HG03103 (cell line): ENCODE results near the gene KIF2C.
"Not testable (repeated sequence)": the region's sequence is repeated elsewhere in the genome, so short reads cannot be mapped to it uniquely, and the experiment has no call there.

Experiments
- ATAC-seq: cut with Tn5 transposase; IDR thresholded peaks from one replicate; pipeline ENCODE4 v1.9.1; 2021; ENCODE audit warnings: low read depth; ENCODE audit not compliant: unreplicated experiment

The KIF2C gene

DNA sequence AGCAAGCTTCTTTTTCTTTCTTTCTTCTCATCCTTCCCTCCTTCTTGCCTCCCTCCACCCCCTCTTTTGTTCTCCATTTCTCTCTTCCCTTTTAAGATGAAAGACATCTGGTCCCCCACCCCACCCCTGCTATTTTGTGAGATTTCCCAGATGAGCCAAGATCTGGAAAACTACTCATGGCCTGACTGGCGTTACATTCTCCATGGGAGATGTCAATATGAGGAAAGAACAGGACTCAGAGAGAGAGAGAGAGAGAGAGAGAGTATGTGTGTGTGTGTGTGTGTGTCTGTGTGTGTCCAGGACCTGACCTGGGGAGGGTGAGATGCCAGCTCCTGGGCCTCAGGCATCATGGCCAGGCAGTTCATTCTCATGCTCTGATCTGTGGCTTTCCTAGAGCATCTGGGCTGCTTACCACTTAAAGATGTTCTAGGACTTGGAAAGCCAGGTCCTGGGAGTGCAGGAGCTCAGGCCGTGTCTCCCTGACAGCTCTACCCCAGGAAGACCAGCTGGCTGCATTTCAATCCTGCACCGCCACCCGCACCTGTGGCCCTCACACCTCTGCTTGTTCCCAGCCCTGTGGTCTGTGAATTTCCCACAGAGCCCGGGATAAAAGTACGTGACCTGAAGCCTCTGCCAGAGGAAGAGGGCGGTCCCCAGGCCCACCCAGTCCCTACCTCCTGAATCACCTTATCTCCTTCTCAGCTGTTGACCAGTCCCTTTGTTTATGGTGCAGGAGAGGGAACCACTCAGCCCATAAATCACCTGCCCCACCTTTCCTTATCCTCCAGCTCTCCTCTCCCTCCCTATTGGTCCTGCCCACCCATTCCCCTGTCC, 51.5 kb downstream of the KIF2C start:
- ATAC-seq: no peak

DNA sequence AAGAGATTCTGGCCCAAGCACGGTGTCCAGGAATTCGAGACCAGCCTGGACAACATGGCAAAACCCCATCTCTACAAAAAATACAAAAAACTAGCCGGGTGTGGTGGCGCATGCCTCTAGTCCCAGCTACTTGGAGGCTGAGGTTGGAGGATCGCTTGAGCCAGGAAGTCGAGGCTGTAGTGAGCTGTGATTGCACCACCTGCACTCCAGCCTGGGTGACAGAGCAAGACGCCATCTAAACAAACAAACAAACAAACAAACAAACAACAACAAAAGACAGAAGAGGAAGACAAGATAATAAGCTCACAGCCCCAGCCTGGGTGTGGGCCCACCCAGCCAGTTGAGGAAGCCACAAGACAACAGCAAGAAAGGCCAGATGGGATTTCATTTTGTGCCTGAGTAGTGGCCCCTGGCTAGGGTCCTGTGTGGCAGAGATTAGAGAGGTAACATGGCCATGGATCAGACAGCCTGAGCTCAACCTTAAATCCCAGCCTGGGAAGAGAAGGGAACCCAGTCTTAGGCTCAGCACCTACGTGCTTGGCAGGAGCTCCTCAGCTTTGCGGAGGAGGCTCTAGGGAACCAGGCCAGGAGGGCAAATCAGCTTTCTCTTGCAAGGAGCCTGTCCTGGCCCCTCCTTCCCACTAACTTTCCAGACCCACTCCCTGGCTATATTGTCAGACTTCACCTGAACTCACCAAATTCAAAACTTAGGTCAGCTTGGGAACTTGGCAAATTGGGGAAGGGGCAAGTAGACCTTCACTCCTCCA, 53.3 kb downstream of the KIF2C start:
- ATAC-seq: no peak

DNA sequence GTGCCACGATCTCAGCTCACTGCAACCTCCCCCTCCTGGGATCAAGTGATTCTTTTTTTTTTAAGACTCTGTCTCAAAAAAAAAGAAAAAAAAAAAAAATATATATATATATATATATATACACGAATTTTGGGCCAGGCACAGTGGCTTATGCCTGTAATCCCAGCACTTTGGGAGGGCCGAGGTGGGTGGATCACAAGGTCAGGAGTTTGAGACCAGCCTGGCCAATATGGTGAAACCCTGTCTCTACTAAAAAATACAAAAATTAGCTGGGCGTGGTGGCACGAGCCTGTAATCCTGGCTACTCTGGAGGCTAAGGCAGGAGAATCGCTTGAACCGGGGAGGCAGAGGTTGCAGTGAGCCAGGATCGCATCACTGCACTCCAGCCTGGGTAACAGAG, 58.2 kb downstream of the KIF2C start:
- not testable (repeated sequence) for ATAC-seq

DNA sequence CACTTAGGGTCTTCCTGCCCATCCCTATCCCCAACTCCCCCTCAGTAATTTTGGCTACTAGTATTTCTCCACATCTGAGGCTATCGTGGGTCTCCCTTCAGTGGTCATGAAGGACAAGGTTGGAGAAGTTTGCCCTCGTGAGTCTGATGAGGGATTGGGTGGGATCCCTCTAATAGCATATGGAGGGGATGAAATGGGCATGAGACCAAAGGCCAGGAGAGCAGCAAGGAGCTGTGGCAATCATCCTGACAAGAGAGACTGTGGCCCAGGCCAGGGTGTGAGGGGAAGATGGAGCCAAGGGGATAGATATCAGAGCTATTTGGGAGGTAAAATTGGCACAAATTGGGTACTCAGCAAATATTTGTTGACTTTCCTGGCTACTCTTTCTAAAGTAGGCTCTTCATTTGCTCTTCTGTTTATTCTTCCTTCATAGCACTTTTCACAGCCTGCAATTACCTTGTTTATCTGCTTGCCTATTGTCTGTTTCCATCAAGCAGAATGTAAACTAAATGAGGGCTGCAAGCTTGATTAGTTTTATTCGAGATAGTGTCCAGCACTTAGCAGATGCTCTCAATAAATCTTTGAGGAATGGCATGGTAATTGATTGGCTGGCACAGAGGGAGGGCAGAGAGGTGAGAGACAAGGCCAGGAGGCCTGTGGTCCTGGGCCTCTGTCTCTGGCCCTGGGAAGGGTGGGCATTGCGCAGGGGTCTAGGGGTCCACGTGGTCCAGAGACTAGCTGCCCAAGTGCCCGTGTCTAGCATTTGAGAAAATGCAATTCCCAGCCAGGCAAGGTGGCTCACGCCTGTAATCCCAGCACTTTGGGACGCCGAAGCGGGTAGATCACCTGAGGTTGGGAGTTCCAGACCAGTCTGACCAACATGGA, 59.1 kb downstream of the KIF2C start:
- ATAC-seq: no peak

DNA sequence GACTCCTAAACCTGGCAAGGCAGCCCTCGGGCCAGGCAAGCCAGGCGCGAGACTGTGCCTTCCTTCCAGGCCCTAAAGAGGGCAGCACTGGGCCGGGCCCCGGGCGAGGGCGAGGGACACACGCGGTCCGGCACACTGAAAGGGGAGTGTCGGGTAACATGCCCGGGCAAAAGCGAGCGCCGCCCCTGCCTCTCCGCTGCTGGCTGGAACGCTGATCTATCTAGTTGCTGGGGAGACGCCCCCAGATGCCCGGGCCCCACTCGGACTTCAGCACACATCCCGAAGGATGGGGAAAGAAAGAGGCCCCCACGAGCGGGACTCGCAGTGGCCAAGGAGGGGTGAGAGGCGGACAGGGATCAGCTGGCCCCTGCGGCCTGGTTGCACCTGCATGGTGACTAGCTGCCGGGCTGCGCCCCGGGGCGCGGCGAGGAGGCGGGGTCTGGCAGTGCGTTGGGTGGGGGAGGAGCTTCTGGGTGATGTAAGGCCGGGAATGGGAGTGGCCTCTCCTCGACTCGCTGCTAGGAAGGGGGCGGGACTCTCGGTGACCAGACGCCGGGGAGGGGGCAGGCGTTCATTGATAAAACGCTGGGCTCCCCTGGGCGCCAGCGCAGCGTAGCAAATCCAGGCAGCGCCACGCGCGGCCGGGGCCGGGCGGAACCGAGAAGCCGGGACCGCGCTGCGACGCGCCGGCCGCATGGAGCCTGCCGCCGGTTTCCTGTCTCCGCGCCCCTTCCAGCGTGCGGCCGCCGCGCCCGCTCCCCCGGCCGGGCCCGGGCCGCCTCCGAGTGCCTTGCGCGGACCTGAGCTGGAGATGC, 60.3 kb downstream of the KIF2C start, which contains the start of gene PLK3:
TSS of gene PLK3 (plus strand) at position 608 of the 815 bp plus-strand sequence. CDS start at position 695, 87 bp downstream.
- ATAC-seq: peak; percentile 66

DNA sequence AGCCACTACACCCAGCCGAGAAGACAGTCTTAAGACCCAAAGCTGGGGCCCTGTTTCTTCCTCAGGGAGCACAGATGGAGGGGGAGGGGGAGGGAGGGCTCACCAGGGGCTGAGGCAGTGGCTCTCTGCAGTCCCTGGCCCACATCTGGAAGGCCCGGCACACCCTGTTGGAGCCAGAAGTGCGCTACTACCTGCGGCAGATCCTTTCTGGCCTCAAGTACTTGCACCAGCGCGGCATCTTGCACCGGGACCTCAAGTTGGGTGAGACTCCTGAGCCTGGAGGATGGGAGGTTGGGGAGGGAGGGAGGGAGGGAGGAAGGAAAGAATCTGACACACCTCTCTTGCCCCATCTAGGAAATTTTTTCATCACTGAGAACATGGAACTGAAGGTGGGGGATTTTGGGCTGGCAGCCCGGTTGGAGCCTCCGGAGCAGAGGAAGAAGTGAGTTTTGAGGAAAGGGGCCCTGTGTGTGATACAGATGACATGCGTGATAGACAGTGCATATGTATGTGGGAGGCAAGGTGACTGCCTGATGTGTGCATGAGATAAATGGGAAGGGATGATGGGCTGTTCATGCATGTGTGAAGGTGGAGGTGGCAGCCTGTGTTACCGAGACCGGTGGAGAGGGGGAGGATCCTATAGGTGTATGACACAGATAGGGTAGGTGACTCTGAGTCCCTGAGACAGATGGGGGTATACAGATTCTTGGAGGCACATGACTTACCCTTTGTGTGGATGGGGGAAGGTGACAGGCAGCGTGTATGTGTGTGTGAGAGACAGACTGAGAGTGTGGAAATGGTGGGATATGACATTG, 62.1 kb downstream of the KIF2C start:
- no peak for ATAC-seq

DNA sequence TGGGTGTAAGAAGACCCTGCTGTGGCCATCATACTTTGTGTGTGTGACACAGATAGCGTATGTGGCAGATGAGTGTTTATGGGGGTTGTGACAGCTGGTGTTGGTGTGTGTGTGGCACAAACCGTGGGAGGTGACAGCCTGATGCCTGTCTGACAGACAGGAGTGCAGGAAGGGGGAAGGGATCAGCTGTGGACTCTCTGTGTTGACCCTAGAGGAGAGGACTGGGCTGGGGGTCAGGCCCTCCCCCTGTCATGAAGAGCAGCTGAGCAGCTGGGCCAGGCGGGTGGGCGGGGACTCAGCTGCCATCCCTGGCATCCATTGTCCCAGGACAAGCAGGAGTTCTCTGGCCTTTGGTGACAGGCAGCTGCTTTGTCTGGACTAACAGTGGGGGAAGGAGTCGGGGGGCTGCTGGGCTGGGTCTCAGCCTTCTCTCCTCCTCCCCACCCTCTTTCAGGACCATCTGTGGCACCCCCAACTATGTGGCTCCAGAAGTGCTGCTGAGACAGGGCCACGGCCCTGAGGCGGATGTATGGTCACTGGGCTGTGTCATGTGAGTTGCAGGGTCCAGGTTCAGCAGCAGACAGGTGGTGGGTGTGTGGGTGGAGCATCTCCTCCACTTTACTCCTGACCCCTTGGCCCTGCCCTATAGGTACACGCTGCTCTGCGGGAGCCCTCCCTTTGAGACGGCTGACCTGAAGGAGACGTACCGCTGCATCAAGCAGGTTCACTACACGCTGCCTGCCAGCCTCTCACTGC, 62.8 kb downstream of the KIF2C start:
- ATAC-seq: no peak

DNA sequence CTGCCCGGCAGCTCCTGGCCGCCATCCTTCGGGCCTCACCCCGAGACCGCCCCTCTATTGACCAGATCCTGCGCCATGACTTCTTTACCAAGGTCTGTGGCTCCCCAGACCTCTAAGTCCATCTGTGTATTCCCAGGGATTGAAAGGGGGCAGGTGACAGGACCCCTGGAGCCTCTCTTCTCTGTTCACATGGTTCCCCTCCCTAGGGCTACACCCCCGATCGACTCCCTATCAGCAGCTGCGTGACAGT, 63.4 kb downstream of the KIF2C start:
- no peak for ATAC-seq

DNA sequence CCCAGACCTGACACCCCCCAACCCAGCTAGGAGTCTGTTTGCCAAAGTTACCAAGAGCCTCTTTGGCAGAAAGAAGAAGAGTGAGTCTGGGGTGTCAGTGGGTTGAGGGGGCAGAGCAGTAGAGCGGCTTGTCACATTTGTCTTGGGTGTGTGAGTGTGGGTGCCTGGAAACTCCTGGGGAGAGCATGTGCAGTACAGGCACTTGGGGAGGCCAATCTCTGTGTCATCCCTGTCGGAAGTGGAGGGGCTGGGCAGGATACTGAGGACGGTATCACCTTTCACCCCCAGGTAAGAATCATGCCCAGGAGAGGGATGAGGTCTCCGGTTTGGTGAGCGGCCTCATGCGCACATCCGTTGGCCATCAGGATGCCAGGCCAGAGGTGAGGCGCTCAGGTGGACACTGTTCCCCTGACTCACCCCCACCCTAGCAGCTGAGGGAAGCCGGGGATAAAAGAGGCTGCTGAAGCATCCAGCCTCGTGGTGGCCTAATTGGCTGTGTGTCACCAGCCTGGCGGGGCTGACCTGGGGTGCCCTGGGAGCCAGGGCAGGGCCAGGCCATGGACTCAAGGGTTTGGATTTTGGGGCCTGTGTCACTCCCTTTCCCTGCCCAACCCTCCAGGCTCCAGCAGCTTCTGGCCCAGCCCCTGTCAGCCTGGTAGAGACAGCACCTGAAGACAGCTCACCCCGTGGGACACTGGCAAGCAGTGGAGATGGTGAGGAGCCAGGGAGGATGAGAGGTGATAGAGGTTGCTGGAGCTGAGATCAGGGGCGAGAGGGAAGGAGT, 63.9 kb downstream of the KIF2C start:
- no peak for ATAC-seq

DNA sequence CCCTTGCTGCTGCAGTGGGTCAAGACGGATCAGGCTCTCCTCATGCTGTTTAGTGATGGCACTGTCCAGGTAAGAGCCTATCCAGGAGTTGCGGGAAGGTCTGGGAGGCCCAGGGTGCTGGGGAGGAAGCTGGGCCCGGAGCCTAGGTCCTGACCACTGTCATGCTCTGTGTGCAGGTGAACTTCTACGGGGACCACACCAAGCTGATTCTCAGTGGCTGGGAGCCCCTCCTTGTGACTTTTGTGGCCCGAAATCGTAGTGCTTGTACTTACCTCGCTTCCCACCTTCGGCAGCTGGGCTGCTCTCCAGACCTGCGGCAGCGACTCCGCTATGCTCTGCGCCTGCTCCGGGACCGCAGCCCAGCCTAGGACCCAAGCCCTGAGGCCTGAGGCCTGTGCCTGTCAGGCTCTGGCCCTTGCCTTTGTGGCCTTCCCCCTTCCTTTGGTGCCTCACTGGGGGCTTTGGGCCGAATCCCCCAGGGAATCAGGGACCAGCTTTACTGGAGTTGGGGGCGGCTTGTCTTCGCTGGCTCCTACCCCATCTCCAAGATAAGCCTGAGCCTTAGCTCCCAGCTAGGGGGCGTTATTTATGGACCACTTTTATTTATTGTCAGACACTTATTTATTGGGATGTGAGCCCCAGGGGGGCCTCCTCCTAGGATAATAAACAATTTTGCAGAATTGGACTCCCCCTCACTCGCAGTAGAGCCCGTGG, 65.8 kb downstream of the KIF2C start:
- ATAC-seq: no peak

DNA sequence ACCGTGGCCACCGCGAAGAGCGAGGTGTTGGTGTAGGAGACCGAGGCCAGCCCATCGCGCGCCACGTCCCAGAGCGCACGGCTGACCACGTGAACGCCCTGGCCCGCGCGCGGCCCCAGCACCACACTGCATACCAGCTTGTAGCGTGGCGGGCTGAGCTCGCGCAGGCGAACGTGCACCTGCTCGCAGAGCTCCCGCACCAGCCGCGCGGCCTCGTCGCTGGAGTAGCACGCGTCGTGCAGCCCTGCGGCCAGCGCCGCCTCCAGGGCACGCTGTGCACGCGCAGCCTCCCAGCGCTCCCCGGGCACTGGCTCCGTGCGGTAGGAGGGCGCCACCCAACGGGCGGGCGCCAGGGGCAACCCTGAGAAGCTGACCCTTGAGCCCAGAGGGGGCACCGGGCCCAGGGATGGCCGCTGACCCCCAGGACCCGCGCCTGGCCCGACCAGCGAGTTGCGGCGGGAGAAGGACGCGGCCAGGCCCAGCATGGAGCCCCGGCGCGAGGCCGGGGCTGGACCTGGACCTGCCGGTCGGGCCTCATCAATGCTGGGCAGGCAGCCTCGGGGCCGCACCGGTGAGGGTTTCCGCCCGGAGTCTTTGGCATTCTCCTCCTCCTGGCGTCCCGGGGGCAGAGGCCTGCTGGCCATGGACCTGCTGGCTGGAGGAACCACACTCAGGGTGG, 66.5 kb downstream of the KIF2C start:
- no peak for ATAC-seq

DNA sequence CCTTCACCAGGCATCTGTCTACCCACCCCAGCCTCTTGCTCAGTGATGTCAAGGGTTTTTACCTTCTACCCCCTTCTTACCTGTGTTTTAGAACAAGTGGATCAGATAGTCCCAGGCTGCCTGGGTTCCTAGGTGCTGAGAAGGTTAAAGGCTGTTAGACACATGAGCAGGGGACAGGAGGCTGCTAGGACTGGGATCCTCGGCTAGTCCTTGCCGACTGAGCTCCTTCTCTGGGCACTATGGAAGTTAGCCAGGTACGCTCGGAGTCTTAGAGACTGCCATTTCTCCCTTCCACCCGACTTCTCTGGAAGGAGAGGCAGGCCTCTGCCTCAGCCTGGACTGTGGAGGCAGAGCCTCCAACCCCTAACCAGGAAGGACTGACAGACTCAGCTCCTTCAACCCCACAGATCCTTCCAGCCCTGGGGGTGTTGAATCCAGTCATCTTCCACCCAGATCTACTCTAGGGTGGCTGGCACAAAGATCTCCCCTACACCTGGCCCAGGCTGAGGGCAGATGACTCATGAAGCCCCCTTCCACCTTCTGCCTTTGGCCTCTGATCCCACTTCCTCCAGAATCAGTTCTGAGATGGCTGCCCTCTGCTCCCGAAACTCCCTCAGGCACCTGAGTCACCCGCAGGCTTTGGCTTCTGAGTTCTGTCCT, 67.2 kb downstream of the KIF2C start, which contains the start of gene DYNLT4:
TSS of gene DYNLT4 (minus strand) at position 648 of the 660 bp plus-strand sequence. CDS start 683 bp downstream, outside the sequence.
- no peak for ATAC-seq

DNA sequence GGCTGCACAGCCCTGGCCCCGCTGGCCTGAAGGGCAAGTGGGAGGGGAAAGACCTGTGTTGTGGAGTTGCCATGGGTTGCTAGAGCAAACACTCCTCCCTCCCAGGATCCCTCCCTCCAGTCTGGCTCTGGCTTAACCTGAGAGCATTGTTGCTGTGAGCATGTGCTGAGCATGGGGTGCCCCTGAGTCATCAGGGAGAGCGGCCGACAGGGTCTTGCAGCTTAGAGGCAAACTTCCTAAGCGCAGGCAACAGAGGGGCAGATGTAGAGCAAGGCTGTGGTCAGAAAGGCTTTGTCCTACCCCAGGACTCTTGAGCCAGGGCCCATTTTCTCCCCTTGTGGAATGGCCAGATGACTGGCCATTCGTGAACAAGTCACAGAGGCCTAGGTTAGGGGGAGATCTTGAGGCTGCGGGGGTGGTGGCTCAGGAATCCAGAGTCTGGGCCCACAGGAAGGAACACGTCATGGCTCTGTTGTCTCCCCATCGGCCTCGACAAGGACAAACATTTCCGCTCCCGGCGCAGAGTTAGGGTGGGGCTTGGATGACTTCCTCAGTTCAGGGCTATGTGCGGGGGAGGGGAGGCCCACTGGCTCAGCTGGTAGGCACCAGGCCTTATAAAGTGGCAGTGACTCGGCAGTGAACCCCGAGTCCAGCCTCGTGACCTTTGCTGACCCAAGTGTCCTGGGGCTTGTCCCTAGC, 67.9 kb downstream of the KIF2C start:
- ATAC-seq: peak; percentile 34

DNA sequence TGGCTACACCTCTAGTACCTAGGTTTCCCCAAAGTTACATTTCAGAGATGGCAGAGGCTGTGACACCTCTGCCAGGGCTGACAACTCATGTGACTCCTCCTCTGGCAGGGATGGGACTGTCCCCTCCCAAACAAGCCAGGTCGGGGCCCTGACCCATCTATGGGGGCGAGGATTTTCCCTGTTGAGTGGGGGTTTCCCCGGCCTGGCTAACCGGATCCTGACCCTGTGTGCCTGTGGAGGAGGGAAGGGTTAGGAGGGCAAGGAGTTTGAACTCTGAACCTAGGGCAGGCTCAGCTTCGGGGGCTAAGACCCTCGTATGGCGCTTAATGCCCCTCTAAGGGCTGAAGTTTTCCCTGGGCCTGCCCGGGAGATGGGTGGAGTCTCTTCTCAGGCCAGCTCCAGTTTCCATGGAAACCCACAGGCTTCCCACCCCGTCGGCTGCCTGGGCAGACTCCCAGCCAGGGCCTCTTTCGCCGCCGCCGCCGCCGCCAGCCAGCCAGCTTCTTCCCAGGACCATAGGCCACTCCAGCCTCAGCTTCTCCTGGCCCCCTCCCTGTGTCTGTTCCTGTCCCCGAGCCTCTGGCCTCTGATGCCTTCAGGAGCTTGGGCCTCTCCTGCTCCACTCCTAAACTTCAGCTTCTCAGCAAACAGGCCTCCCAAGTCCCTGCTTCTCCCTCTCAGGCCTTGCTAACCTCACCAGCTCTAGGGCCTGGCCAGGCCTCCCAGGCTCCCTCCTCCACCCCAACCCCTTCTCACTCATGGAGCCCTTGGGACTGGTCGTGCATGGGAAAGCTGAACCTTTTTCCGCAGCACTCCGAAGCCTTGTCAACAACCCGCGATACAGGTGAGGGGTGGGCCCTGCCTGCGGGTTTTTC, 68.7 kb downstream of the KIF2C start, which contains the start of gene BTBD19:
TSS of gene BTBD19 (plus strand) at position 461 of the 875 bp plus-strand sequence. CDS start at position 759, 298 bp downstream.
- ATAC-seq: peak; percentile 20
